HCT116 (cell line): ENCODE data around the gene LRRC43. TPM values are rescaled to one million over a fixed set of nuclear protein-coding genes. Genes with fewer than 3 reads are reported as not detected.

Experiments used
- ATAC-seq: fragments of 200-7000 bp; cut with Tn5 transposase; 2 replicates; pipeline ENCODE4 v1.9.1; 2020; ENCODE audit warnings: mild to moderate bottlenecking, moderate library complexity
- BruUV-seq: library from RNA; stranded (reverse); fragments of 400-500 nt; replicated peaks from 2 replicates; lab custom pipeline; 2021; lab: Mats Ljungman, UMichigan
- CTCF ChIA-PET: fragments of 300-600 bp; sonication (Branson Sonifier 250); formaldehyde crosslinking; loops from one replicate; lab custom pipeline; 2021; ENCODE audit warnings: antibody characterized with exemption; lab: Charles Lee
- POLR2A ChIA-PET: fragments of 300-600, 350-600 bp; sonication (Branson Sonifier 250); formaldehyde crosslinking; loops from one replicate; lab custom pipeline; 2021; ENCODE audit warnings: antibody characterized with exemption; lab: Charles Lee
- RAD21 ChIA-PET, 2 experiments: fragments of 300-600 bp; sonication (Branson Sonifier 250); formaldehyde crosslinking; loops; one replicate each; lab custom pipeline; 2023; ENCODE audit warnings: low total read pairs in 2 of 2; ENCODE audit not compliant: uncharacterized antibody in 2 of 2, unreplicated experiment in 2 of 2, low non-redundant PET in 1 of 2; lab: Charles Lee
- DNase-seq: peaks from one replicate; pipeline ENCODE4 v3.0.0-alpha.2; 2010; ENCODE audit warnings: low read depth, low spot score
- H2AFZ ChIP-seq: fragments of 200-600 bp; shearing (Covaris generic), sonication (generic); 2 replicates; pipeline ENCODE4 v1.6.1; 2017; ENCODE audit warnings: low read depth, mixed run types, mixed read lengths, antibody characterized with exemption, low read length; ENCODE audit not compliant: poor library complexity, severe bottlenecking
- H3K27ac ChIP-seq: 2 replicates; pipeline ENCODE4 v1.5.1; 2012; ENCODE audit warnings: low read depth, low read length
- H3K27me3 ChIP-seq: fragments of 200-600 bp; sonication (generic); 2 replicates; pipeline ENCODE4 v1.6.1; 2016; ENCODE audit warnings: mixed run types, low read length, mixed read lengths; ENCODE audit not compliant: insufficient read depth
- H3K36me3 ChIP-seq, 2 experiments: fragments of 200-500 bp in 1 of 2; fragments of 200-600 bp in 1 of 2; sonication (Bioruptor generic) in 1 of 2; sonication (generic) in 1 of 2; 2 replicates each; pipeline versions ENCODE4 v1.5.1 to v1.6.1; 2014 to 2016; ENCODE audit warnings: low read length in 2 of 2, inconsistent platforms in 1 of 2, mixed read lengths in 1 of 2, mixed run types in 1 of 2; ENCODE audit not compliant: insufficient read depth in 2 of 2, control insufficient read depth in 1 of 2
- H3K4me1 ChIP-seq, 2 experiments: fragments of 200-600 bp in 1 of 2; sonication (generic) in 1 of 2; 2 replicates each; pipeline versions ENCODE4 v1.5.1 to v1.6.1; 2012 to 2017; ENCODE audit warnings: low read length in 2 of 2, inconsistent platforms in 1 of 2, mild to moderate bottlenecking in 1 of 2, mixed read lengths in 1 of 2, mixed run types in 1 of 2, moderate library complexity in 1 of 2; ENCODE audit not compliant: insufficient read depth in 2 of 2, control insufficient read depth in 1 of 2
- H3K4me2 ChIP-seq: fragments of 200-600 bp; sonication (generic); 2 replicates; pipeline ENCODE4 v1.6.1; 2017; ENCODE audit warnings: mixed run types, low read length, mixed read lengths
- H3K4me3 ChIP-seq, 2 experiments: fragments of 200-600 bp in 1 of 2; sonication (generic) in 1 of 2; replicated peaks in 1 of 2; 2 replicates each; pipeline ENCODE4 v1.5.1; 2011 to 2016; ENCODE audit warnings: low read length in 2 of 2, control low read depth in 1 of 2, low read depth in 1 of 2, mild to moderate bottlenecking in 1 of 2, mixed read lengths in 1 of 2, mixed run types in 1 of 2
- H3K79me2 ChIP-seq: fragments of 200-600 bp; sonication (generic); 2 replicates; pipeline ENCODE4 v1.6.1; 2017; ENCODE audit warnings: mild to moderate bottlenecking, mixed run types, low read length, moderate library complexity, mixed read lengths; ENCODE audit not compliant: insufficient read depth
- H3K9ac ChIP-seq: fragments of 200-600 bp; sonication (generic); 2 replicates; pipeline ENCODE4 v1.6.1; 2016; ENCODE audit warnings: low read length, mixed read lengths
- H3K9me2 ChIP-seq: fragments of 200-600 bp; sonication (generic), shearing (Covaris generic); 2 replicates; pipeline ENCODE4 v1.6.1; 2017; ENCODE audit warnings: mixed run types, mild to moderate bottlenecking, moderate library complexity; ENCODE audit not compliant: insufficient read depth
- H3K9me3 ChIP-seq, 2 experiments: fragments of 200-500 bp in 1 of 2; fragments of 200-600 bp in 1 of 2; sonication (Bioruptor generic) in 1 of 2; sonication (generic) in 1 of 2; 2 replicates each; pipeline ENCODE4 v1.6.1; 2014 to 2017; ENCODE audit warnings: low read length in 2 of 2, mixed read lengths in 2 of 2, inconsistent platforms in 1 of 2, low read depth in 1 of 2, mild to moderate bottlenecking in 1 of 2, mixed run types in 1 of 2, moderate library complexity in 1 of 2; ENCODE audit not compliant: control insufficient read depth in 1 of 2, insufficient read depth in 1 of 2
- H4K20me1 ChIP-seq: fragments of 200-600 bp; sonication (generic), shearing (Covaris generic); 2 replicates; pipeline ENCODE4 v1.6.1; 2017; ENCODE audit warnings: mixed run types, mild to moderate bottlenecking, moderate library complexity; ENCODE audit not compliant: insufficient read depth
- CTCF ChIP-seq, 3 experiments: fragments of 200-600 bp in 1 of 3; sonication (generic) in 1 of 3; IDR thresholded peaks in 2 of 3; conservative IDR thresholded peaks in 1 of 3; 2 replicates each; pipeline ENCODE4 v1.5.1; 2012 to 2017; ENCODE audit warnings: low read depth in 2 of 3, low read length in 2 of 3, antibody characterized with exemption in 1 of 3, borderline replicate concordance in 1 of 3, control low read depth in 1 of 3, mild to moderate bottlenecking in 1 of 3, mixed read lengths in 1 of 3, mixed run types in 1 of 3, moderate library complexity in 1 of 3; ENCODE audit not compliant: insufficient read depth in 1 of 3
- FOSL1 ChIP-seq: IDR thresholded peaks from 2 replicates; pipeline ENCODE4 v1.6.1; 2012; ENCODE audit warnings: low read depth
- RAD21 ChIP-seq: IDR thresholded peaks from 2 replicates; pipeline ENCODE4 v1.6.1; 2012; ENCODE audit warnings: low read depth, mild to moderate bottlenecking
- REST ChIP-seq: IDR thresholded peaks from 2 replicates; pipeline ENCODE4 v1.6.1; 2012; ENCODE audit warnings: low read depth
- intact Hi-C: fragments of 100-400 bp; cut with micrococcal nuclease; formaldehyde crosslinking; loops from 2 replicates; pipeline ENCODE4 v1.10.0; 2022
- total RNA-seq: library from RNA; stranded (reverse); gene quantifications from one replicate; pipeline ENCODE4 v1.2.1, GENCODE V29; 2021; ENCODE audit not compliant: unreplicated experiment

Gene LRRC43
- total RNA-seq, 1 experiment from 2014 or later: not detected

GRCh38 chr12:122190842-122191668 lies 8.1 kb downstream of the LRRC43 start:
- ATAC-seq: peak; percentile 98
- DNase-seq: peak; percentile 72
- Histone ChIP-seq H3K36me3 (no peaks in the 10 kb centered on the region), H3K4me2 (no peak overlapping the region), H3K9ac (no peak overlapping the region), H3K9me2 (no peaks in the 10 kb centered on the region), H3K27me3 (no peaks in the 10 kb centered on the region), H3K9me3 (peaks cover 0 to 10% of the 10 kb centered on the region in 2 experiments; a peak in 2 of 4 replicates), H2AFZ (peak overlapping the region; percentile 78), H3K79me2 (no peaks in the 10 kb centered on the region), H3K4me1 (no peaks in the 10 kb centered on the region), H4K20me1 (no peaks in the 10 kb centered on the region), H3K4me3 (no peak overlapping the region), H3K27ac (no peak overlapping the region)
- intact Hi-C loops: loop anchor here (1.0 to 2.0 kb wide), 3 partner anchors 60 to 137 kb away; no protein-coding TSS in a partner anchor
- CTCF ChIA-PET: interaction anchor here (0.6 to 1.8 kb wide), 7 partner anchors 12 to 273 kb away, joined by 3 to 12 read pairs (median 3); partner anchors contain the start of genes B3GNT4 and CFAP251
- no TSS peak for BruUV-seq
- TF ChIP-seq RAD21 (peak; percentile 93), FOSL1 (no peak), CTCF (IDR thresholded peaks at IDR 0.05 in 2 of 3, conservative IDR thresholded peaks at IDR 0.05 in 1 of 3; ENCODE audit: borderline replicate concordance in 1 of 3, insufficient read depth in 1 of 3, low read depth in 2 of 3, low read length in 2 of 3) (peak; percentile 89 to 95 (median 91)), REST (no peak)
- POLR2A ChIA-PET: no interaction called here
- RAD21 ChIA-PET: interaction anchor here (0.6 to 0.9 kb wide), 5 partner anchors 12 to 137 kb away, joined by 3 to 5 read pairs (median 3); partner anchors contain the start of gene B3GNT4 (in 1 of the 2)
